ENCODE results near the gene SMAD4.

SMAD4 gene

GRCh38 chr18:51021226-51021965 is 8.6 kb upstream of the SMAD4 start:
- no peak for DNase-seq (ENCODE audit: low spot score)

GRCh38 chr18:51025512-51025911 is 4.5 kb upstream of the SMAD4 start:
- DNase-seq (ENCODE audit: low spot score), result no peak

GRCh38 chr18:51028201-51028805 is 1.7 kb upstream of the SMAD4 start:
- peak; percentile 27 for DNase-seq (ENCODE audit: low spot score)

GRCh38 chr18:51029378-51029693 is 677 bp upstream of the SMAD4 start:
- DNase-seq (ENCODE audit: low spot score), result no peak

- DNase-seq (ENCODE audit: low spot score), result peak; percentile 60
Measured at GRCh38 chr18:51030537-51031258, 685 bp downstream of the SMAD4 start.

- DNase-seq (ENCODE audit: low spot score), result no peak
Measured at GRCh38 chr18:51032193-51032592, 2.2 kb downstream of the SMAD4 start.

GRCh38 chr18:51037230-51037629 is 7.2 kb downstream of the SMAD4 start:
- no peak for DNase-seq (ENCODE audit: low spot score)

- DNase-seq (ENCODE audit: low spot score), result no peak
Measured at GRCh38 chr18:51038110-51038509, 8.1 kb downstream of the SMAD4 start.

GRCh38 chr18:51039138-51040112 is 9.4 kb downstream of the SMAD4 start:
- DNase-seq (ENCODE audit: low spot score), result no peak

GRCh38 chr18:51041677-51042352 is 11.8 kb downstream of the SMAD4 start:
- DNase-seq (ENCODE audit: low spot score), result no peak

- DNase-seq (ENCODE audit: low spot score), result no peak
Measured at GRCh38 chr18:51044928-51045585, 15.0 kb downstream of the SMAD4 start.

- no peak for DNase-seq (ENCODE audit: low spot score)
Measured at GRCh38 chr18:51048190-51048589, 18.2 kb downstream of the SMAD4 start.

- DNase-seq (ENCODE audit: low spot score), result no peak
Measured at GRCh38 chr18:51049137-51049536, 19.1 kb downstream of the SMAD4 start.

- peak; percentile 65 for DNase-seq (ENCODE audit: low spot score)
Measured at GRCh38 chr18:51051105-51051712, 21.2 kb downstream of the SMAD4 start.

GRCh38 chr18:51053814-51054213 is 23.8 kb downstream of the SMAD4 start:
- peak; percentile 18 for DNase-seq (ENCODE audit: low spot score)

- no peak for DNase-seq (ENCODE audit: low spot score)
Measured at GRCh38 chr18:51054764-51055163, 24.8 kb downstream of the SMAD4 start.

- no peak for DNase-seq (ENCODE audit: low spot score)
Measured at GRCh38 chr18:51059969-51060368, 30.0 kb downstream of the SMAD4 start.

- no peak for DNase-seq (ENCODE audit: low spot score)
Measured at GRCh38 chr18:51064256-51064655, 34.2 kb downstream of the SMAD4 start.

- no peak for DNase-seq (ENCODE audit: low spot score)
Measured at GRCh38 chr18:51066273-51066672, 36.3 kb downstream of the SMAD4 start.

GRCh38 chr18:51068105-51068504 is 38.1 kb downstream of the SMAD4 start:
- no peak for DNase-seq (ENCODE audit: low spot score)

- no peak for DNase-seq (ENCODE audit: low spot score)
Measured at GRCh38 chr18:51069885-51070284, 39.9 kb downstream of the SMAD4 start.

All from CD4-positive, alpha-beta T cell treated with Interleukin-2 at 100 ng/mL for 4 hours (primary cell).